ENCODE measurements around the gene C17orf100. TPM values are rescaled to one million over a fixed set of nuclear protein-coding genes. Genes with fewer than 3 reads are reported as not detected.

C17orf100 gene
- total RNA-seq, 1 experiment from 2014 or later: not detected

GRCh38 chr17:6668219-6668618 is 16.7 kb downstream of the C17orf100 start:
- Histone ChIP-seq H3K27me3 (ENCODE audit: low read length) (no peaks in the 10 kb centered on the region), H3K9me3 (ENCODE audit: low read length) (no peaks in the 10 kb centered on the region), H3K4me3 (ENCODE audit: low read length) (no peak overlapping the region), H2AFZ (ENCODE audit: low read length) (no peak overlapping the region), H3K9ac (ENCODE audit: low read length) (no peak overlapping the region), H3K79me2 (ENCODE audit: low read length) (peaks cover 10% of the 10 kb centered on the region; the same call in 1 of the 2 replicates), H3K4me2 (ENCODE audit: low read depth, low read length, poor library complexity, severe bottlenecking) (no peak overlapping the region), H3K4me1 (ENCODE audit: low read length) (peaks cover 8% of the 10 kb centered on the region; the same call in 1 of the 2 replicates), H3K36me3 (ENCODE audit: insufficient read depth, low read length) (peaks cover 8% of the 10 kb centered on the region; the same call in 1 of the 2 replicates), H4K20me1 (ENCODE audit: insufficient read depth, low read depth, low read length) (no peaks in the 10 kb centered on the region), H3K27ac (ENCODE audit: low read length) (no peak overlapping the region), H3K9me2 (replicated peaks; ENCODE audit: insufficient read depth, low read length) (no peaks in the 10 kb centered on the region)
- no peak for DNase-seq

GRCh38 chr17:6668727-6669425 is 17.3 kb downstream of the C17orf100 start:
- H3K4me1 ChIP-seq (ENCODE audit: low read length): peaks cover 6% of the 10 kb centered on the region; the same call in 1 of the 2 replicates
- H3K27ac ChIP-seq (ENCODE audit: low read length): no peak overlapping the region
- H3K36me3 ChIP-seq (ENCODE audit: insufficient read depth, low read length): peaks cover 4% of the 10 kb centered on the region; the same call in 1 of the 2 replicates
- H3K9me2 ChIP-seq (replicated peaks; ENCODE audit: insufficient read depth, low read length): no peaks in the 10 kb centered on the region
- H3K9me3 ChIP-seq (ENCODE audit: low read length): no peaks in the 10 kb centered on the region
- no peak for DNase-seq
- H3K79me2 ChIP-seq (ENCODE audit: low read length): peaks cover 7% of the 10 kb centered on the region; the same call in 1 of the 2 replicates
- H3K4me3 ChIP-seq (ENCODE audit: low read length): no peak overlapping the region
- H4K20me1 ChIP-seq (ENCODE audit: insufficient read depth, low read depth, low read length): no peaks in the 10 kb centered on the region
- no peak overlapping the region for H3K9ac ChIP-seq (ENCODE audit: low read length)
- H3K27me3 ChIP-seq (ENCODE audit: low read length): no peaks in the 10 kb centered on the region
- H3K4me2 ChIP-seq (ENCODE audit: low read depth, low read length, poor library complexity, severe bottlenecking): no peak overlapping the region
- no peak overlapping the region for H2AFZ ChIP-seq (ENCODE audit: low read length)

GRCh38 chr17:6669479-6670212 is 18.1 kb downstream of the C17orf100 start:
- Histone ChIP-seq H3K9me3 (ENCODE audit: low read length) (no peaks in the 10 kb centered on the region), H3K27me3 (ENCODE audit: low read length) (no peaks in the 10 kb centered on the region), H4K20me1 (ENCODE audit: insufficient read depth, low read depth, low read length) (no peaks in the 10 kb centered on the region), H3K36me3 (ENCODE audit: insufficient read depth, low read length) (no peaks in the 10 kb centered on the region), H2AFZ (ENCODE audit: low read length) (no peak overlapping the region), H3K4me1 (ENCODE audit: low read length) (0 out of 2 replicates have a peak, but pooled peaks cover 3% of the 10 kb centered on the region), H3K27ac (ENCODE audit: low read length) (no peak overlapping the region), H3K9me2 (replicated peaks; ENCODE audit: insufficient read depth, low read length) (no peaks in the 10 kb centered on the region), H3K4me2 (ENCODE audit: low read depth, low read length, poor library complexity, severe bottlenecking) (no peak overlapping the region), H3K79me2 (ENCODE audit: low read length) (0 out of 2 replicates have a peak, but pooled peaks cover 3% of the 10 kb centered on the region), H3K4me3 (ENCODE audit: low read length) (no peak overlapping the region), H3K9ac (ENCODE audit: low read length) (no peak overlapping the region)
- DNase-seq: no peak

GRCh38 chr17:6670571-6670970 is 19.0 kb downstream of the C17orf100 start:
- Histone ChIP-seq H3K36me3 (ENCODE audit: insufficient read depth, low read length) (no peaks in the 10 kb centered on the region), H3K4me3 (ENCODE audit: low read length) (no peak overlapping the region), H3K9ac (ENCODE audit: low read length) (no peak overlapping the region), H3K9me3 (ENCODE audit: low read length) (no peaks in the 10 kb centered on the region), H3K4me2 (ENCODE audit: low read depth, low read length, poor library complexity, severe bottlenecking) (no peak overlapping the region), H3K79me2 (ENCODE audit: low read length) (no peaks in the 10 kb centered on the region), H3K27ac (ENCODE audit: low read length) (no peak overlapping the region), H3K27me3 (ENCODE audit: low read length) (no peaks in the 10 kb centered on the region), H2AFZ (ENCODE audit: low read length) (no peak overlapping the region), H3K4me1 (ENCODE audit: low read length) (no peaks in the 10 kb centered on the region), H3K9me2 (replicated peaks; ENCODE audit: insufficient read depth, low read length) (no peaks in the 10 kb centered on the region), H4K20me1 (ENCODE audit: insufficient read depth, low read depth, low read length) (peaks cover 1% of the 10 kb centered on the region; the same call in 1 of the 2 replicates)
- DNase-seq: no peak

DNA sequence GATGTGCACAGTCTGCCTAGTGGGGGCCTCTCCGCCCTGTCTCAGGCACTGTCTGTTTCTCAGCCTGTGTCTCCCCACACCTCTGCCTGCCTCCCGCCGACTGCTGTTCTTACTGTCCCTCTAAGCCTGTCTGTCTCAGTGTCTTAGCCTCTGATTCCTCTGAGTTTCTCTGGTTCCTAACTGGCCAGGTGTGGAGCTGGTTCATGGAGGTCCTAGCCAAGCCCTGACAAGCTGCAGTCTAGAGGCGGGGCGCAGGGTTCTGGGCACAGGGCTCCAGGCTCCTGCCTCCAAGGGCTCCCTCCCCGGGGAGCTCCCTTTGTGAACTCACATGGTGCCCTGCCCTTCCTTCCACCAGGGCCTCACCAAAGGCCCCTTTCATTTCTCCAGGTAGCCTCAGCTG is 19.4 kb downstream of the C17orf100 start:
- Histone ChIP-seq H3K4me2 (ENCODE audit: low read depth, low read length, poor library complexity, severe bottlenecking) (no peak overlapping the region), H3K4me3 (ENCODE audit: low read length) (no peak overlapping the region), H3K9ac (ENCODE audit: low read length) (no peak overlapping the region), H3K4me1 (ENCODE audit: low read length) (no peaks in the 10 kb centered on the region), H3K79me2 (ENCODE audit: low read length) (no peaks in the 10 kb centered on the region), H3K27ac (ENCODE audit: low read length) (no peak overlapping the region), H3K9me2 (replicated peaks; ENCODE audit: insufficient read depth, low read length) (no peaks in the 10 kb centered on the region), H4K20me1 (ENCODE audit: insufficient read depth, low read depth, low read length) (peaks cover 5% of the 10 kb centered on the region; the same call in 1 of the 2 replicates), H3K27me3 (ENCODE audit: low read length) (no peaks in the 10 kb centered on the region), H3K9me3 (ENCODE audit: low read length) (no peaks in the 10 kb centered on the region), H3K36me3 (ENCODE audit: insufficient read depth, low read length) (no peaks in the 10 kb centered on the region), H2AFZ (ENCODE audit: low read length) (no peak overlapping the region)
- no peak for DNase-seq

GRCh38 chr17:6671431-6671830 is 19.9 kb downstream of the C17orf100 start:
- H3K9me2 ChIP-seq (replicated peaks; ENCODE audit: insufficient read depth, low read length): no peaks in the 10 kb centered on the region

GRCh38 chr17:6674586-6674985 is 23.0 kb downstream of the C17orf100 start:
- Histone ChIP-seq H3K4me1 (ENCODE audit: low read length) (peaks cover 4% of the 10 kb centered on the region; the same call in 1 of the 2 replicates), H3K9me2 (replicated peaks; ENCODE audit: insufficient read depth, low read length) (no peaks in the 10 kb centered on the region), H3K36me3 (ENCODE audit: insufficient read depth, low read length) (no peaks in the 10 kb centered on the region), H3K27me3 (ENCODE audit: low read length) (no peaks in the 10 kb centered on the region), H3K9ac (ENCODE audit: low read length) (no peak overlapping the region), H4K20me1 (ENCODE audit: insufficient read depth, low read depth, low read length) (peaks cover 14% of the 10 kb centered on the region; the same call in 1 of the 2 replicates), H3K9me3 (ENCODE audit: low read length) (no peaks in the 10 kb centered on the region), H3K27ac (ENCODE audit: low read length) (no peak overlapping the region), H3K4me2 (ENCODE audit: low read depth, low read length, poor library complexity, severe bottlenecking) (no peak overlapping the region), H3K79me2 (ENCODE audit: low read length) (no peaks in the 10 kb centered on the region), H2AFZ (ENCODE audit: low read length) (no peak overlapping the region), H3K4me3 (ENCODE audit: low read length) (no peak overlapping the region)
- DNase-seq: no peak

More at GRCh38 chr17:6671431-6671830, 19.9 kb downstream of the C17orf100 start:
- Histone ChIP-seq H3K9me3 (ENCODE audit: low read length) (no peaks in the 10 kb centered on the region), H4K20me1 (ENCODE audit: insufficient read depth, low read depth, low read length) (peaks cover 9% of the 10 kb centered on the region; the same call in 1 of the 2 replicates), H2AFZ (ENCODE audit: low read length) (no peak overlapping the region), H3K79me2 (ENCODE audit: low read length) (no peaks in the 10 kb centered on the region), H3K4me2 (ENCODE audit: low read depth, low read length, poor library complexity, severe bottlenecking) (no peak overlapping the region), H3K27me3 (ENCODE audit: low read length) (no peaks in the 10 kb centered on the region), H3K4me1 (ENCODE audit: low read length) (no peaks in the 10 kb centered on the region), H3K36me3 (ENCODE audit: insufficient read depth, low read length) (no peaks in the 10 kb centered on the region), H3K9ac (ENCODE audit: low read length) (no peak overlapping the region), H3K27ac (ENCODE audit: low read length) (no peak overlapping the region), H3K4me3 (ENCODE audit: low read length) (no peak overlapping the region)
- DNase-seq: no peak

DNA sequence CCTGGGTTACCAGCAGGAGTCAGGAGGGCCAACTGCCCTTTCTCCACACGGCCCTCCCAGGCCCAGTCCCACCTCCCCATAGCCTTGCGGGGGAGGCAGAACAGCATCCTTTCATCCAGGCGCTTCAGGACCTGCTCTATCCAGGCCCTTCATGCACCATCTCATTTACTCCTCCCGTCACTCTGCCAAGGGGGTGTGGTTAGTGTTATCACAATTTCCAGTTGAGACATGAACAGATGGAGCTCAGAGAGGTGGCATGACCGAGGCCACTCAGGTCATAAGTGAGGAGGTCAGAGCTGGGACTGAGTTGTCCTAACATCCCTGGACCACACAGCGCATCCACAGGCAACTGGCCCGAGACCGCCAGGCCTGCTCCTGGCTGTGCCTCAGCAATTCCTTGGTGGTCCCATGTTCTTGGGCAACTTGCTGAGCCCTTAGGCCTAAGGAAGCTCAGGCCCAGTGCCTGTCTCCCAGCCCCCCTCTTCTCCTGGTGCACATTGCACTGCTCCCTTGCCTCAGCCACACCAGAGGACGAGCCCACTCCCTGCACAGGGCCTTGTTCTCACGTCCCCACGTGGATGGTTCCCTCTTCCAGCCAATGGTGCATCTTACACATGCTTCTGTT is 23.8 kb downstream of the C17orf100 start:
- Histone ChIP-seq H3K27me3 (ENCODE audit: low read length) (no peaks in the 10 kb centered on the region), H3K4me3 (ENCODE audit: low read length) (no peak overlapping the region), H3K9me2 (replicated peaks; ENCODE audit: insufficient read depth, low read length) (no peaks in the 10 kb centered on the region), H3K4me1 (ENCODE audit: low read length) (peaks cover 4% of the 10 kb centered on the region; the same call in 1 of the 2 replicates), H3K36me3 (ENCODE audit: insufficient read depth, low read length) (no peaks in the 10 kb centered on the region), H3K4me2 (ENCODE audit: low read depth, low read length, poor library complexity, severe bottlenecking) (no peak overlapping the region), H2AFZ (ENCODE audit: low read length) (no peak overlapping the region), H3K27ac (ENCODE audit: low read length) (no peak overlapping the region), H3K9ac (ENCODE audit: low read length) (no peak overlapping the region), H4K20me1 (ENCODE audit: insufficient read depth, low read depth, low read length) (peaks cover 14% of the 10 kb centered on the region; the same call in 1 of the 2 replicates), H3K9me3 (ENCODE audit: low read length) (no peaks in the 10 kb centered on the region), H3K79me2 (ENCODE audit: low read length) (no peaks in the 10 kb centered on the region)
- DNase-seq: no peak

All from Karpas-422 (cell line).